ENCODE results near the gene PLB1.

DNA sequence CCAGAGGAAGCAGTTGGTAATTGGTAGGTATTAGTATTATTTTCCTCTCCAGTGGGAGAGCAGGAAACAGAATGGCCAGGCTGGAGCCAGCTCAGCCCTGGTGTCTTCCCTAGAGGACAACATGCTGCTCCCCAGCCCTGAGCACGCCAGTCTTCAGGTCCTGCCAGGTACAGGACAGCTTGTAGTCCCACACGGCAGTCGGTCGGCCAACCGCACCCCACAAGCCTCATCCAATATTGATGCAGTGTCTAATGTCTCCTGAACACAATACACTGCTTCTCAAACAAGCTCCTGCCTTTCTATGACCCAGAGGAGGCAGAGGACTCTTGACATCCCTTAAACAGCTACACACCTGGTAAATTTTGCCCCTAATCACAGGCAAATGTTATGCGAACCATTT is 184.8 kb downstream of the PLB1 start:
- no peak for TF ChIP-seq POLR2AphosphoS5 (IDR thresholded peaks at IDR 0.05; ENCODE audit: low read depth, low read length)
- TF ChIP-seq POLR2A (IDR thresholded peaks at IDR 0.05; ENCODE audit: low read depth, low read length): no peak

All from GM12891 (cell line).